ENCODE data around the gene PTDSS2.

GRCh38 chr11:456533-456932, 6.5 kb downstream of the PTDSS2 start:
- TF ChIP-seq CTCF (conservative IDR thresholded peaks at IDR 0.05; ENCODE audit: low read depth, low read length), result no peak
- no peak for TF ChIP-seq EZH2 (IDR thresholded peaks at IDR 0.05; ENCODE audit: borderline replicate concordance, low read depth, low read length, poor library complexity, severe bottlenecking)

All from A673 (cell line).